H9 (cell line): ENCODE data around the gene KIF26A. TPM values are rescaled to one million over a fixed set of nuclear protein-coding genes. Genes with fewer than 3 reads are reported as not detected.

Experiments
- DNase-seq: peaks from one replicate; pipeline ENCODE4 v3.0.0-alpha.2; 2017
- H2AFZ ChIP-seq: one replicate; pipeline ENCODE4 v1.6.1; 2013; ENCODE audit warnings: mild to moderate bottlenecking, low read length, control low read depth, moderate library complexity
- H2AK5ac ChIP-seq: 2 replicates; pipeline ENCODE4 v1.6.1; 2013; ENCODE audit warnings: low read length, control low read depth, mixed read lengths; ENCODE audit not compliant: insufficient read length
- H2BK120ac ChIP-seq: one replicate; pipeline ENCODE4 v1.6.1; 2013; ENCODE audit warnings: low read depth, mild to moderate bottlenecking, low read length, control low read depth, inconsistent platforms; ENCODE audit not compliant: poor library complexity, severe bottlenecking
- H2BK12ac ChIP-seq: 2 replicates; pipeline ENCODE4 v1.6.1; 2013; ENCODE audit warnings: low read length, control low read depth, mixed read lengths, low read depth; ENCODE audit not compliant: insufficient read length
- H2BK15ac ChIP-seq: 2 replicates; pipeline ENCODE4 v1.6.1; 2013; ENCODE audit warnings: low read depth, low read length, control low read depth
- H2BK20ac ChIP-seq: one replicate; pipeline ENCODE4 v1.6.1; 2013; ENCODE audit warnings: low read depth, mild to moderate bottlenecking, low read length, control low read depth, inconsistent platforms; ENCODE audit not compliant: poor library complexity, severe bottlenecking
- H2BK5ac ChIP-seq: 2 replicates; pipeline ENCODE4 v1.6.1; 2013; ENCODE audit warnings: low read length, control low read depth, mixed read lengths; ENCODE audit not compliant: insufficient read length
- H3K14ac ChIP-seq: 2 replicates; pipeline ENCODE4 v1.6.1; 2013; ENCODE audit warnings: low read length, control low read depth; ENCODE audit not compliant: insufficient read depth
- H3K18ac ChIP-seq: 2 replicates; pipeline ENCODE4 v1.6.1; 2013; ENCODE audit warnings: low read depth, mild to moderate bottlenecking, mixed read lengths, low read length, control low read depth; ENCODE audit not compliant: insufficient read length
- H3K23ac ChIP-seq: 2 replicates; pipeline ENCODE4 v1.6.1; 2013; ENCODE audit warnings: low read length, control low read depth, mixed read lengths, low read depth; ENCODE audit not compliant: insufficient read length
- H3K23me2 ChIP-seq: 2 replicates; pipeline ENCODE4 v1.6.1; 2013; ENCODE audit warnings: low read depth, mild to moderate bottlenecking, mixed read lengths, low read length, control low read depth; ENCODE audit not compliant: insufficient read length, poor library complexity, severe bottlenecking
- H3K27ac ChIP-seq: 2 replicates; pipeline ENCODE4 v1.5.1; 2013; ENCODE audit warnings: low read length, control low read depth, mixed read lengths, low read depth; ENCODE audit not compliant: insufficient read length
- H3K27me3 ChIP-seq: 2 replicates; pipeline ENCODE4 v1.6.1; 2013; ENCODE audit warnings: low read length, control low read depth, inconsistent platforms; ENCODE audit not compliant: insufficient read depth
- H3K4ac ChIP-seq: 2 replicates; pipeline ENCODE4 v1.6.1; 2013; ENCODE audit warnings: low read depth, mild to moderate bottlenecking, control low read depth, inconsistent platforms, low read length, moderate library complexity
- H3K4me1 ChIP-seq: 2 replicates; pipeline ENCODE4 v1.6.1; 2013; ENCODE audit warnings: low read length, control low read depth, inconsistent platforms; ENCODE audit not compliant: insufficient read depth
- H3K4me2 ChIP-seq: 2 replicates; pipeline ENCODE4 v1.6.1; 2013; ENCODE audit warnings: low read length, control low read depth, mixed read lengths; ENCODE audit not compliant: insufficient read length, insufficient read depth
- H3K56ac ChIP-seq: 2 replicates; pipeline ENCODE4 v1.6.1; 2013; ENCODE audit warnings: low read depth, mild to moderate bottlenecking, mixed read lengths, low read length, control low read depth; ENCODE audit not compliant: insufficient read length
- H3K79me1 ChIP-seq: 2 replicates; pipeline ENCODE4 v1.6.1; 2013; ENCODE audit warnings: low read depth, mild to moderate bottlenecking, moderate library complexity, low read length, control low read depth, inconsistent platforms; ENCODE audit not compliant: insufficient read depth, poor library complexity, severe bottlenecking
- H3K79me2 ChIP-seq: 2 replicates; pipeline ENCODE4 v1.6.1; 2013; ENCODE audit warnings: low read length, control low read depth, inconsistent platforms; ENCODE audit not compliant: insufficient read depth
- H3K9ac ChIP-seq: 2 replicates; pipeline ENCODE4 v1.6.1; 2013; ENCODE audit warnings: low read length, control low read depth, mixed read lengths; ENCODE audit not compliant: insufficient read length; ENCODE audit errors: extremely low read depth
- H3K9me3 ChIP-seq: one replicate; pipeline ENCODE4 v1.6.1; 2013; ENCODE audit warnings: low read depth, low read length, inconsistent platforms; ENCODE audit not compliant: control insufficient read depth
- H3T11ph ChIP-seq: one replicate; pipeline ENCODE4 v1.6.1; 2013; ENCODE audit warnings: mild to moderate bottlenecking, low read length, control low read depth, inconsistent platforms
- H4K20me1 ChIP-seq: one replicate; pipeline ENCODE4 v1.6.1; 2013; ENCODE audit not compliant: control insufficient read depth, insufficient read length, insufficient read depth
- H4K5ac ChIP-seq: 2 replicates; pipeline ENCODE4 v1.6.1; 2013; ENCODE audit warnings: low read depth, mild to moderate bottlenecking, mixed read lengths, low read length, control low read depth; ENCODE audit not compliant: insufficient read length
- H4K8ac ChIP-seq: replicated peaks from 2 replicates; pipeline ENCODE4 v1.6.1; 2013; ENCODE audit warnings: low read length, control low read depth, mixed read lengths, low read depth; ENCODE audit not compliant: insufficient read length
- H4K91ac ChIP-seq: 2 replicates; pipeline ENCODE4 v1.6.1; 2013; ENCODE audit warnings: low read depth, mild to moderate bottlenecking, moderate library complexity, mixed read lengths, low read length, control low read depth; ENCODE audit not compliant: insufficient read length
- H3K27ac Mint-ChIP-seq, 3 experiments: 2 replicates in 2 of 3; 3 replicates in 1 of 3; pipeline ENCODE4 v1.8.0; 2020 to 2021; ENCODE audit warnings: mixed read lengths in 3 of 3, mild to moderate bottlenecking in 1 of 3, moderate library complexity in 1 of 3
- H3K27me3 Mint-ChIP-seq: 2 replicates; pipeline ENCODE4 v1.8.0; 2021; ENCODE audit warnings: low read depth, mild to moderate bottlenecking, moderate library complexity, mixed read lengths
- H3K36me3 Mint-ChIP-seq, 3 experiments: 2 replicates in 2 of 3; 3 replicates in 1 of 3; pipeline ENCODE4 v1.8.0; 2020 to 2021; ENCODE audit warnings: low read depth in 3 of 3, mixed read lengths in 3 of 3; ENCODE audit not compliant: insufficient read depth in 1 of 3
- H3K4me1 Mint-ChIP-seq, 2 experiments: 2 replicates each; pipeline ENCODE4 v1.8.0; 2020; ENCODE audit warnings: mixed read lengths in 2 of 2
- H3K4me3 Mint-ChIP-seq, 2 experiments: 2 replicates in 1 of 2; 3 replicates in 1 of 2; pipeline ENCODE4 v1.8.0; 2020 to 2021; ENCODE audit warnings: mild to moderate bottlenecking in 2 of 2, mixed read lengths in 2 of 2, moderate library complexity in 1 of 2
- H3K9me3 Mint-ChIP-seq, 2 experiments: 2 replicates in 1 of 2; 3 replicates in 1 of 2; pipeline ENCODE4 v1.8.0; 2020; ENCODE audit warnings: mild to moderate bottlenecking in 2 of 2, mixed read lengths in 2 of 2, moderate library complexity in 1 of 2
- WGBS: extraction: QIAGEN DNeasy Blood & Tissue Kit; methylation state at CpG from one replicate; pipeline ENCODE4 v1.1.7; 2013; ENCODE audit warnings: missing lambda C conversion rate, low lambda C conversion rate, mixed read lengths; ENCODE audit not compliant: insufficient read length; ENCODE audit errors: extremely low coverage; 5-methylcytosine and 5-hydroxymethylcytosine counted together
- total RNA-seq: library from RNA; stranded (reverse); gene quantifications from 2 replicates; pipeline ENCODE4 v1.2.1, GENCODE V29; 2021
- TF ChIP-seq, protein P1 (sequence below): fragments of 200-600 bp; sonication (generic); conservative IDR thresholded peaks from 3 replicates; pipeline ENCODE4 v1.8.0; 2021; ENCODE audit warnings: antibody characterized with exemption, mild to moderate bottlenecking

KIF26A gene
- total RNA-seq, 1 experiment from 2014 or later, result 44.2 TPM

DNA sequence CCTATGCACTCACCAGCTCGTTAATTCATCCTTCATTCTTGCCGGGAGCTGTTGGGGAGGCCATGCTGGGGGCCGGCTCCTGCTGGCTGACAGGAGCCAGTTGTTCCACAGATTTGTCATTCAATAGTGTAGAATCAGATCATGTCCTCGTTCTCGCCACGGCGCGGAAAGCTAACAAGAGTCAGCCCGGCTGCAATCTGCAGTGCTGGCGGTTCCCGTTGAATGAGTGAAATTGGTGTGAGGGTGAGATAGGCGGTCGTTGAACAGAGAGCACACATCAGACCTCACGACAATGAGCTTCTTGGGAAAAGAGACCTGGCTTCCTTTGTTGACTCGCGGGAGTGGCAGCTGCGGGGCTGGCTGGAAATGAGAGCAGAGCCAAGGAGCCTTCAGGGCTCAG, 57.5 kb downstream of the KIF26A start:
- H2AFZ ChIP-seq, result no peak overlapping the region
- no peak overlapping the region for H2BK120ac ChIP-seq
- H4K5ac ChIP-seq, result no peak overlapping the region
- H3K79me1 ChIP-seq, result no peaks in the 10 kb centered on the region
- H2BK20ac ChIP-seq, result no peak overlapping the region
- no peak overlapping the region for H4K91ac ChIP-seq
- H3K4me2 ChIP-seq, result no peak overlapping the region
- no peak overlapping the region for H2BK15ac ChIP-seq
- no peak for DNase-seq
- no peak overlapping the region for H3K18ac ChIP-seq
- no peaks in the 10 kb centered on the region for H4K20me1 ChIP-seq
- H3T11ph ChIP-seq, result no peak overlapping the region
- no peaks in the 10 kb centered on the region for H3K9me3 ChIP-seq
- Mint-ChIP-seq H3K27ac (no peak overlapping the region), H3K36me3 (no peaks in the 10 kb centered on the region), H3K4me3 (no peak overlapping the region), H3K9me3 (no peaks in the 10 kb centered on the region), H3K4me1 (peaks cover 5 to 6% of the 10 kb centered on the region in 2 experiments), H3K27me3 (peaks cover 7% of the 10 kb centered on the region)
- no peaks in the 10 kb centered on the region for H3K4me1 ChIP-seq
- no CpG with 5 or more reads among the region's 17 CpGs for WGBS
- no peak overlapping the region for H3K27ac ChIP-seq
- TF ChIP-seq, protein P1, sequence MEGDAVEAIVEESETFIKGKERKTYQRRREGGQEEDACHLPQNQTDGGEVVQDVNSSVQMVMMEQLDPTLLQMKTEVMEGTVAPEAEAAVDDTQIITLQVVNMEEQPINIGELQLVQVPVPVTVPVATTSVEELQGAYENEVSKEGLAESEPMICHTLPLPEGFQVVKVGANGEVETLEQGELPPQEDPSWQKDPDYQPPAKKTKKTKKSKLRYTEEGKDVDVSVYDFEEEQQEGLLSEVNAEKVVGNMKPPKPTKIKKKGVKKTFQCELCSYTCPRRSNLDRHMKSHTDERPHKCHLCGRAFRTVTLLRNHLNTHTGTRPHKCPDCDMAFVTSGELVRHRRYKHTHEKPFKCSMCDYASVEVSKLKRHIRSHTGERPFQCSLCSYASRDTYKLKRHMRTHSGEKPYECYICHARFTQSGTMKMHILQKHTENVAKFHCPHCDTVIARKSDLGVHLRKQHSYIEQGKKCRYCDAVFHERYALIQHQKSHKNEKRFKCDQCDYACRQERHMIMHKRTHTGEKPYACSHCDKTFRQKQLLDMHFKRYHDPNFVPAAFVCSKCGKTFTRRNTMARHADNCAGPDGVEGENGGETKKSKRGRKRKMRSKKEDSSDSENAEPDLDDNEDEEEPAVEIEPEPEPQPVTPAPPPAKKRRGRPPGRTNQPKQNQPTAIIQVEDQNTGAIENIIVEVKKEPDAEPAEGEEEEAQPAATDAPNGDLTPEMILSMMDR, result no peak
- no peak overlapping the region for H3K9ac ChIP-seq
- no peak overlapping the region for H2BK5ac ChIP-seq
- no peaks in the 10 kb centered on the region for H3K79me2 ChIP-seq
- H3K56ac ChIP-seq, result no peak overlapping the region
- no peak overlapping the region for H2AK5ac ChIP-seq
- H3K23ac ChIP-seq, result no peak overlapping the region
- no peak overlapping the region for H2BK12ac ChIP-seq
- no peaks in the 10 kb centered on the region for H3K27me3 ChIP-seq
- H3K14ac ChIP-seq, result no peak overlapping the region
- peaks cover 2% of the 10 kb centered on the region for H3K23me2 ChIP-seq
- H4K8ac ChIP-seq, result no peak overlapping the region
- no peak overlapping the region for H3K4ac ChIP-seq
